BLaER1 (cell line): ENCODE data around the gene SEMA6A.

ENCODE experiments used
- H3K27ac ChIP-seq: shearing (Covaris generic); formaldehyde crosslinking; 2 replicates; pipeline ENCODE4 v1.8.1; 2022
- H3K27me3 ChIP-seq: shearing (Covaris generic); formaldehyde crosslinking; 2 replicates; pipeline ENCODE4 v1.8.1; 2022
- H3K36me3 ChIP-seq: shearing (Covaris generic); formaldehyde crosslinking; 2 replicates; pipeline ENCODE4 v1.8.1; 2022
- H3K4me1 ChIP-seq: shearing (Covaris generic); formaldehyde crosslinking; 2 replicates; pipeline ENCODE4 v1.8.1; 2022
- H3K4me2 ChIP-seq: shearing (Covaris generic); formaldehyde crosslinking; 2 replicates; pipeline ENCODE4 v1.8.1; 2022
- H3K4me3 ChIP-seq: shearing (Covaris generic); formaldehyde crosslinking; 2 replicates; pipeline ENCODE4 v1.8.1; 2022
- H3K9ac ChIP-seq: shearing (Covaris generic); formaldehyde crosslinking; 2 replicates; pipeline ENCODE4 v1.8.1; 2022
- H3K9me3 ChIP-seq: shearing (Covaris generic); formaldehyde crosslinking; 2 replicates; pipeline ENCODE4 v1.8.1; 2022
- H4K20me1 ChIP-seq: shearing (Covaris generic); formaldehyde crosslinking; 2 replicates; pipeline ENCODE4 v1.8.1; 2022
- Cebpa-rat ChIP-seq: shearing (Covaris generic); IDR thresholded peaks from 2 replicates; pipeline ENCODE4 v1.8.1; 2022

Gene SEMA6A

GRCh38 chr5:116536316-116537083, 38.1 kb downstream of the SEMA6A start:
- Histone ChIP-seq H3K27me3 (no peaks in the 10 kb centered on the region), H4K20me1 (no peaks in the 10 kb centered on the region), H3K9me3 (no peaks in the 10 kb centered on the region), H3K4me1 (no peaks in the 10 kb centered on the region), H3K4me3 (no peak overlapping the region), H3K4me2 (no peak overlapping the region), H3K36me3 (no peaks in the 10 kb centered on the region), H3K27ac (no peak overlapping the region), H3K9ac (no peak overlapping the region)
- no peak for TF ChIP-seq Cebpa-rat

- Histone ChIP-seq H3K4me3 (no peak overlapping the region), H4K20me1 (no peaks in the 10 kb centered on the region), H3K4me2 (no peak overlapping the region), H3K9me3 (no peaks in the 10 kb centered on the region), H3K27me3 (no peaks in the 10 kb centered on the region), H3K4me1 (no peaks in the 10 kb centered on the region), H3K36me3 (no peaks in the 10 kb centered on the region), H3K27ac (no peak overlapping the region), H3K9ac (no peak overlapping the region)
- no peak for TF ChIP-seq Cebpa-rat
Observed at GRCh38 chr5:116534964-116535651, 39.5 kb downstream of the SEMA6A start.

GRCh38 chr5:116532762-116533525, 41.7 kb downstream of the SEMA6A start:
- no peaks in the 10 kb centered on the region for H4K20me1 ChIP-seq
- no peaks in the 10 kb centered on the region for H3K4me1 ChIP-seq
- H3K27me3 ChIP-seq: no peaks in the 10 kb centered on the region
- H3K36me3 ChIP-seq: no peaks in the 10 kb centered on the region
- H3K4me3 ChIP-seq: no peak overlapping the region
- no peak for TF ChIP-seq Cebpa-rat
- no peak overlapping the region for H3K27ac ChIP-seq
- H3K4me2 ChIP-seq: no peak overlapping the region
- H3K9me3 ChIP-seq: no peaks in the 10 kb centered on the region
- no peak overlapping the region for H3K9ac ChIP-seq

- no peak overlapping the region for H3K27ac ChIP-seq
- no peaks in the 10 kb centered on the region for H3K4me1 ChIP-seq
- H3K36me3 ChIP-seq: no peaks in the 10 kb centered on the region
- no peaks in the 10 kb centered on the region for H4K20me1 ChIP-seq
- H3K4me2 ChIP-seq: no peak overlapping the region
- H3K27me3 ChIP-seq: no peaks in the 10 kb centered on the region
- TF ChIP-seq Cebpa-rat: no peak
- H3K4me3 ChIP-seq: no peak overlapping the region
- H3K9me3 ChIP-seq: no peaks in the 10 kb centered on the region
- no peak overlapping the region for H3K9ac ChIP-seq
Observed at GRCh38 chr5:116531635-116532034, 43.0 kb downstream of the SEMA6A start.

GRCh38 chr5:116531117-116531516, 43.5 kb downstream of the SEMA6A start:
- no peak for TF ChIP-seq Cebpa-rat
- H3K9ac ChIP-seq: no peak overlapping the region
- no peaks in the 10 kb centered on the region for H3K9me3 ChIP-seq
- H3K27me3 ChIP-seq: no peaks in the 10 kb centered on the region
- H3K4me3 ChIP-seq: no peak overlapping the region
- H3K27ac ChIP-seq: no peak overlapping the region
- no peak overlapping the region for H3K4me2 ChIP-seq
- no peaks in the 10 kb centered on the region for H3K4me1 ChIP-seq
- H4K20me1 ChIP-seq: no peaks in the 10 kb centered on the region
- H3K36me3 ChIP-seq: no peaks in the 10 kb centered on the region

GRCh38 chr5:116530276-116530675, 44.3 kb downstream of the SEMA6A start:
- Histone ChIP-seq H3K27ac (no peak overlapping the region), H3K27me3 (no peaks in the 10 kb centered on the region), H3K9ac (no peak overlapping the region), H3K4me3 (no peak overlapping the region), H3K4me2 (no peak overlapping the region), H4K20me1 (no peaks in the 10 kb centered on the region), H3K9me3 (no peaks in the 10 kb centered on the region), H3K4me1 (no peaks in the 10 kb centered on the region), H3K36me3 (no peaks in the 10 kb centered on the region)
- no peak for TF ChIP-seq Cebpa-rat

- no peaks in the 10 kb centered on the region for H4K20me1 ChIP-seq
- H3K4me1 ChIP-seq: no peaks in the 10 kb centered on the region
- no peak overlapping the region for H3K4me3 ChIP-seq
- H3K4me2 ChIP-seq: no peak overlapping the region
- H3K9ac ChIP-seq: no peak overlapping the region
- H3K27ac ChIP-seq: no peak overlapping the region
- H3K36me3 ChIP-seq: no peaks in the 10 kb centered on the region
- H3K27me3 ChIP-seq: no peaks in the 10 kb centered on the region
- no peaks in the 10 kb centered on the region for H3K9me3 ChIP-seq
- TF ChIP-seq Cebpa-rat: no peak
Observed at GRCh38 chr5:116529615-116530014, 45.0 kb downstream of the SEMA6A start.

- no peaks in the 10 kb centered on the region for H3K4me1 ChIP-seq
- H4K20me1 ChIP-seq: no peaks in the 10 kb centered on the region
- no peak for TF ChIP-seq Cebpa-rat
- no peak overlapping the region for H3K27ac ChIP-seq
- no peak overlapping the region for H3K4me3 ChIP-seq
- no peaks in the 10 kb centered on the region for H3K9me3 ChIP-seq
- H3K9ac ChIP-seq: no peak overlapping the region
- no peaks in the 10 kb centered on the region for H3K27me3 ChIP-seq
- H3K4me2 ChIP-seq: no peak overlapping the region
- no peaks in the 10 kb centered on the region for H3K36me3 ChIP-seq
Observed at GRCh38 chr5:116528519-116529234, 45.9 kb downstream of the SEMA6A start.

- H3K9me3 ChIP-seq: no peaks in the 10 kb centered on the region
- no peak overlapping the region for H3K4me2 ChIP-seq
- H3K4me3 ChIP-seq: no peak overlapping the region
- H3K36me3 ChIP-seq: no peaks in the 10 kb centered on the region
- peaks cover 9% of the 10 kb centered on the region for H3K4me1 ChIP-seq
- H3K27ac ChIP-seq: no peak overlapping the region
- H4K20me1 ChIP-seq: no peaks in the 10 kb centered on the region
- no peak for TF ChIP-seq Cebpa-rat
- H3K27me3 ChIP-seq: no peaks in the 10 kb centered on the region
- H3K9ac ChIP-seq: no peak overlapping the region
Observed at GRCh38 chr5:116527582-116527981, 47.0 kb downstream of the SEMA6A start.
